Measurements from ENCODE around the gene TNIK. TPM values are rescaled to one million over a fixed set of nuclear protein-coding genes. Genes with fewer than 3 reads are reported as not detected.

Gene TNIK
- total RNA-seq, 2 donors from 2014 or later, result 5.6 to 47.1 TPM

- 59% methylated on average over 7 of the region's 7 CpGs for WGBS
Measured at GRCh38 chr3:171488479-171488878, 28.3 kb upstream of the TNIK start.

GRCh38 chr3:171487382-171487781, 27.2 kb upstream of the TNIK start:
- Histone ChIP-seq H3K27ac (no peak overlapping the region), H3K36me3 (no peaks in the 10 kb centered on the region), H3K27me3 (replicated peaks; ENCODE audit: insufficient read depth) (no peaks in the 10 kb centered on the region), H3K9me3 (no peaks in the 10 kb centered on the region), H3K4me3 (no peak overlapping the region), H3K4me1 (replicated peaks) (no peaks in the 10 kb centered on the region)
- TF ChIP-seq CTCF (IDR thresholded peaks at IDR 0.05), result no peak
- no peak for TF ChIP-seq POLR2AphosphoS5 (IDR thresholded peaks at IDR 0.05)
- TF ChIP-seq POLR2A (IDR thresholded peaks at IDR 0.05), result no peak
- WGBS, result 83% methylated on average over 4 of the region's 4 CpGs
- no peak for DNase-seq (ENCODE audit: low spot score)
- intact Hi-C loops (cut with DNase I), result no loop called here

More at GRCh38 chr3:171488479-171488878, 28.3 kb upstream of the TNIK start:
- intact Hi-C loops (cut with DNase I), result no loop called here
- TF ChIP-seq POLR2A (IDR thresholded peaks at IDR 0.05) (no peak), CTCF (IDR thresholded peaks at IDR 0.05) (no peak), POLR2AphosphoS5 (IDR thresholded peaks at IDR 0.05) (no peak)
- Histone ChIP-seq H3K9me3 (no peaks in the 10 kb centered on the region), H3K4me1 (replicated peaks) (no peaks in the 10 kb centered on the region), H3K4me3 (no peak overlapping the region), H3K27ac (no peak overlapping the region), H3K36me3 (no peaks in the 10 kb centered on the region), H3K27me3 (replicated peaks; ENCODE audit: insufficient read depth) (no peaks in the 10 kb centered on the region)
- DNase-seq (ENCODE audit: low spot score), result no peak

- no peak overlapping the region for H3K27ac ChIP-seq
- TF ChIP-seq POLR2AphosphoS5 (IDR thresholded peaks at IDR 0.05) (no peak), POLR2A (IDR thresholded peaks at IDR 0.05) (no peak), CTCF (IDR thresholded peaks at IDR 0.05) (no peak)
- no peaks in the 10 kb centered on the region for H3K4me1 ChIP-seq (replicated peaks)
- no peak for DNase-seq (ENCODE audit: low spot score)
- no peaks in the 10 kb centered on the region for H3K27me3 ChIP-seq (replicated peaks; ENCODE audit: insufficient read depth)
- no peak overlapping the region for H3K4me3 ChIP-seq
- H3K36me3 ChIP-seq, result no peaks in the 10 kb centered on the region
- H3K9me3 ChIP-seq, result no peaks in the 10 kb centered on the region
- intact Hi-C loops (cut with DNase I), result no loop called here
Measured at GRCh38 chr3:171485338-171485737, 25.1 kb upstream of the TNIK start.

- no peak overlapping the region for H3K27ac ChIP-seq
- 100% methylated on average over 1 of the region's 1 CpG for WGBS
Measured at GRCh38 chr3:171481011-171481410, 20.8 kb upstream of the TNIK start.

More at GRCh38 chr3:171481011-171481410, 20.8 kb upstream of the TNIK start:
- Histone ChIP-seq H3K9me3 (no peaks in the 10 kb centered on the region), H3K27me3 (replicated peaks; ENCODE audit: insufficient read depth) (no peaks in the 10 kb centered on the region), H3K4me1 (replicated peaks) (no peaks in the 10 kb centered on the region), H3K36me3 (no peaks in the 10 kb centered on the region), H3K4me3 (no peak overlapping the region)
- TF ChIP-seq POLR2A (IDR thresholded peaks at IDR 0.05) (no peak), CTCF (IDR thresholded peaks at IDR 0.05) (no peak), POLR2AphosphoS5 (IDR thresholded peaks at IDR 0.05) (no peak)
- no peak for DNase-seq (ENCODE audit: low spot score)
- intact Hi-C loops (cut with DNase I), result no loop called here

Data from prostate gland (tissue), 2 donors.